ENCODE data around the gene POLR1G.

- TF ChIP-seq, protein P1, sequence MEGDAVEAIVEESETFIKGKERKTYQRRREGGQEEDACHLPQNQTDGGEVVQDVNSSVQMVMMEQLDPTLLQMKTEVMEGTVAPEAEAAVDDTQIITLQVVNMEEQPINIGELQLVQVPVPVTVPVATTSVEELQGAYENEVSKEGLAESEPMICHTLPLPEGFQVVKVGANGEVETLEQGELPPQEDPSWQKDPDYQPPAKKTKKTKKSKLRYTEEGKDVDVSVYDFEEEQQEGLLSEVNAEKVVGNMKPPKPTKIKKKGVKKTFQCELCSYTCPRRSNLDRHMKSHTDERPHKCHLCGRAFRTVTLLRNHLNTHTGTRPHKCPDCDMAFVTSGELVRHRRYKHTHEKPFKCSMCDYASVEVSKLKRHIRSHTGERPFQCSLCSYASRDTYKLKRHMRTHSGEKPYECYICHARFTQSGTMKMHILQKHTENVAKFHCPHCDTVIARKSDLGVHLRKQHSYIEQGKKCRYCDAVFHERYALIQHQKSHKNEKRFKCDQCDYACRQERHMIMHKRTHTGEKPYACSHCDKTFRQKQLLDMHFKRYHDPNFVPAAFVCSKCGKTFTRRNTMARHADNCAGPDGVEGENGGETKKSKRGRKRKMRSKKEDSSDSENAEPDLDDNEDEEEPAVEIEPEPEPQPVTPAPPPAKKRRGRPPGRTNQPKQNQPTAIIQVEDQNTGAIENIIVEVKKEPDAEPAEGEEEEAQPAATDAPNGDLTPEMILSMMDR (IDR thresholded peaks at IDR 0.05) = no peak
- no peak for TF ChIP-seq POLR2A (IDR thresholded peaks at IDR 0.05)
Measured at GRCh38 chr19:45451850-45452387, 45.5 kb downstream of the POLR1G start.

All from uterus (tissue), 2 donors.